ENCODE measurements around the gene NEK8. TPM values are rescaled to one million over a fixed set of nuclear protein-coding genes. Genes with fewer than 3 reads are reported as not detected.

Gene NEK8
- total RNA-seq, 1 experiment from 2014 or later: 8.6 TPM

DNA sequence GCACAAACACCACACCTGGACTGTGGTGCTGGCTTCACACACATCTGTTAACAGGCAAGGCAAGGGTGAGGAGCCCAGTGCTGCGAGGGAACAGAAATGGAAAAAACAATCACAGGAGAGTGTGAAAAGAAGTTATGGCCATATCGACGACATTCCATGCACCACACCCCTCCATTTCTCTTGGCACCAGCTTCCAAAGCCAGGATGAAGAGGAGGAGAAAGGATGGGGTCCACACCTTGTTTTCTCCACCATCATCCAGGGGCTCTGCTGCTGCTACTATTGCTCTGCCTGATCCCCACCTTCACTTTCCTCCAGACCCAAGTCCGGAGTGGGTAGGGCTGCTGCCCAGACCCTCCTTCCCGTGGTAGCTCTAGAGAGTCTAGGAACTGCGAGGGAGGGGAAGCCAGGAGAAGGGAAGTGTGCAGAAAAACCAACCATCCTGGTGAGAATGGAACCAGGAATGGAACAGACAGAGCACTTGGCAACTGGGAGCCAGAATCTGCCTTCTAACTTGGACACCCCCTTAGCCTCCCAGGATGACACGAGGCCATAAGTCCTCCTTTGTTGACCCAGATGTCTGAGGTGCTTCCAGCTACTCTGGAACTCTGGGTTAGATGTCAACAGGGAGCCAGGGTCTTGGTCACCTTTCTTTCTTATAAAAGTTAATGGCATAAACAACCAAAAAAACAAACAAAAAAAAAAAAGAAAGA lies 15.7 kb upstream of the NEK8 start:
- no peak for DNase-seq (ENCODE audit: unreplicated experiment)
- peaks cover 37% of the 10 kb centered on the region for H3K36me3 Mint-ChIP-seq (ENCODE audit: insufficient read depth, unreplicated experiment)
- ChIA-PET CTCF (interaction anchor here (0.6 to 1.6 kb wide), 2 partner anchors 12 to 97 kb away, joined by 3 to 4 read pairs; no protein-coding TSS in a partner anchor), POLR2A (interaction anchor here (0.9 kb wide), 1 partner anchor 8 kb away, joined by 3 read pairs; no protein-coding TSS in a partner anchor)
- no TSS peak for BruUV-seq (replicated peaks)
- H3K9me3 Mint-ChIP-seq (ENCODE audit: unreplicated experiment): no peaks in the 10 kb centered on the region
- no peak overlapping the region for H3K4me3 Mint-ChIP-seq (ENCODE audit: unreplicated experiment)
- no peaks in the 10 kb centered on the region for H3K27me3 Mint-ChIP-seq (ENCODE audit: insufficient read depth, unreplicated experiment)
- intact Hi-C loops (cut with micrococcal nuclease): no loop called here
- TF ChIP-seq, protein P1, sequence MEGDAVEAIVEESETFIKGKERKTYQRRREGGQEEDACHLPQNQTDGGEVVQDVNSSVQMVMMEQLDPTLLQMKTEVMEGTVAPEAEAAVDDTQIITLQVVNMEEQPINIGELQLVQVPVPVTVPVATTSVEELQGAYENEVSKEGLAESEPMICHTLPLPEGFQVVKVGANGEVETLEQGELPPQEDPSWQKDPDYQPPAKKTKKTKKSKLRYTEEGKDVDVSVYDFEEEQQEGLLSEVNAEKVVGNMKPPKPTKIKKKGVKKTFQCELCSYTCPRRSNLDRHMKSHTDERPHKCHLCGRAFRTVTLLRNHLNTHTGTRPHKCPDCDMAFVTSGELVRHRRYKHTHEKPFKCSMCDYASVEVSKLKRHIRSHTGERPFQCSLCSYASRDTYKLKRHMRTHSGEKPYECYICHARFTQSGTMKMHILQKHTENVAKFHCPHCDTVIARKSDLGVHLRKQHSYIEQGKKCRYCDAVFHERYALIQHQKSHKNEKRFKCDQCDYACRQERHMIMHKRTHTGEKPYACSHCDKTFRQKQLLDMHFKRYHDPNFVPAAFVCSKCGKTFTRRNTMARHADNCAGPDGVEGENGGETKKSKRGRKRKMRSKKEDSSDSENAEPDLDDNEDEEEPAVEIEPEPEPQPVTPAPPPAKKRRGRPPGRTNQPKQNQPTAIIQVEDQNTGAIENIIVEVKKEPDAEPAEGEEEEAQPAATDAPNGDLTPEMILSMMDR (IDR thresholded peaks at IDR 0.05; ENCODE audit: unreplicated experiment): no peak
- peaks cover 28% of the 10 kb centered on the region for H3K4me1 Mint-ChIP-seq (ENCODE audit: insufficient read depth, unreplicated experiment)
- H3K27ac Mint-ChIP-seq (ENCODE audit: low read depth, unreplicated experiment): no peak overlapping the region

DNA sequence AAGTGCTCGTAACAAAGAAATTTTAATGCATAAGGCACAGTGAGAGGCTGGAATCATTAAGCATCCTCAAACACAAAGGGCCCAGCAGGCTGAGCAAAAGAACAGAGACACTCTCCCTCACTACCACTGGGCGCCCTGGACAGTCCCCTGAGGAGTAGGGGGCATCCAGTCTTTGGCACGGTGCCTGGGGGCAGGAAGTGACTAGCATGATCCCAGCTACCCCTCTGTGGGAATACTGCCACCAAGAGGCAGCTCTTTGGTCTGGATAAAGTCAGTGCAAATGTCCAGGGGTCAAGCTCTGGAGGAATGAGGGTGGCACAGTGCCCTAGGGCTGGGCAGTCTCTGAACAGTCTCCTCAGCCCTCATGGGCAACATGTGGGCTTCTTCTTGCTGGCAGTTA lies 14.3 kb upstream of the NEK8 start:
- H3K36me3 Mint-ChIP-seq (ENCODE audit: insufficient read depth, unreplicated experiment): peaks cover 41% of the 10 kb centered on the region
- H3K27ac Mint-ChIP-seq (ENCODE audit: low read depth, unreplicated experiment): no peak overlapping the region
- ChIA-PET CTCF (interaction anchor here (0.6 to 1.1 kb wide), 3 partner anchors 36 to 208 kb away, joined by 3 to 5 read pairs (median 4); partner anchors contain the start of gene FOXN1), POLR2A (interaction anchor here (3.6 kb wide), 1 partner anchor 12 kb away, joined by 31 read pairs; the partner anchor contains the start of gene TLCD1)
- DNase-seq (ENCODE audit: unreplicated experiment): no peak
- H3K4me3 Mint-ChIP-seq (ENCODE audit: unreplicated experiment): no peak overlapping the region
- TF ChIP-seq, protein P1 (IDR thresholded peaks at IDR 0.05; ENCODE audit: unreplicated experiment): no peak
- H3K9me3 Mint-ChIP-seq (ENCODE audit: unreplicated experiment): no peaks in the 10 kb centered on the region
- H3K27me3 Mint-ChIP-seq (ENCODE audit: insufficient read depth, unreplicated experiment): no peaks in the 10 kb centered on the region
- intact Hi-C loops (cut with micrococcal nuclease): no loop called here
- BruUV-seq (replicated peaks): no TSS peak
- peaks cover 39% of the 10 kb centered on the region for H3K4me1 Mint-ChIP-seq (ENCODE audit: insufficient read depth, unreplicated experiment)

DNA sequence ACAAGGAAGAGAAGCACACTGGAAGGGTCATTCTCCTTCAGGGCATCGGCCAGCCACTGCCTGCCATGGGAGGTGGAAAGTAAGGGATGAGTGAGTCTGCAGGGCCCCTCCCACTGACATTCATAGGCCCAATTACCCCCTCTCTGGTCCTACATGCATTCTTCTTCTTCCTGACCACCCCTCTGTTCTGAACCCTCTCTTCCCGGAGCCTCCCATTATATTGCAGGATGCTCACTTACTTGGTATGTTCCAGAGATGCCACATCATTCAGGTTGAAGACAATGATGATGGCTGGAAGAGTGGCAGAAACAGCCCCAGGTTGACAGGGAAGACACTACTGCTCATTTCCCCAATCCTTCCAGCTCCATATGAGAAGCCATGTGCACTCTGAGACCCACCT lies 13.4 kb upstream of the NEK8 start:
- BruUV-seq (replicated peaks): no TSS peak
- Mint-ChIP-seq H3K4me1 (ENCODE audit: insufficient read depth, unreplicated experiment) (peaks cover 42% of the 10 kb centered on the region), H3K9me3 (ENCODE audit: unreplicated experiment) (no peaks in the 10 kb centered on the region), H3K27me3 (ENCODE audit: insufficient read depth, unreplicated experiment) (no peaks in the 10 kb centered on the region), H3K36me3 (ENCODE audit: insufficient read depth, unreplicated experiment) (peaks cover 49% of the 10 kb centered on the region), H3K4me3 (ENCODE audit: unreplicated experiment) (peak overlapping the region; percentile 91), H3K27ac (ENCODE audit: low read depth, unreplicated experiment) (no peak overlapping the region)
- TF ChIP-seq, protein P1 (IDR thresholded peaks at IDR 0.05; ENCODE audit: unreplicated experiment): no peak
- CTCF ChIA-PET: interaction anchor here (1.1 to 2.1 kb wide), 3 partner anchors 12 to 68 kb away, joined by 5 to 12 read pairs (median 5); partner anchors contain the start of gene TLCD1
- no peak for DNase-seq (ENCODE audit: unreplicated experiment)
- intact Hi-C loops (cut with micrococcal nuclease): no loop called here
- POLR2A ChIA-PET: interaction anchor here (2.5 to 3.6 kb wide), 2 partner anchors 11 to 53 kb away, joined by 17 to 31 read pairs; partner anchors contain the start of genes SDF2, SUPT6H and TLCD1

DNA sequence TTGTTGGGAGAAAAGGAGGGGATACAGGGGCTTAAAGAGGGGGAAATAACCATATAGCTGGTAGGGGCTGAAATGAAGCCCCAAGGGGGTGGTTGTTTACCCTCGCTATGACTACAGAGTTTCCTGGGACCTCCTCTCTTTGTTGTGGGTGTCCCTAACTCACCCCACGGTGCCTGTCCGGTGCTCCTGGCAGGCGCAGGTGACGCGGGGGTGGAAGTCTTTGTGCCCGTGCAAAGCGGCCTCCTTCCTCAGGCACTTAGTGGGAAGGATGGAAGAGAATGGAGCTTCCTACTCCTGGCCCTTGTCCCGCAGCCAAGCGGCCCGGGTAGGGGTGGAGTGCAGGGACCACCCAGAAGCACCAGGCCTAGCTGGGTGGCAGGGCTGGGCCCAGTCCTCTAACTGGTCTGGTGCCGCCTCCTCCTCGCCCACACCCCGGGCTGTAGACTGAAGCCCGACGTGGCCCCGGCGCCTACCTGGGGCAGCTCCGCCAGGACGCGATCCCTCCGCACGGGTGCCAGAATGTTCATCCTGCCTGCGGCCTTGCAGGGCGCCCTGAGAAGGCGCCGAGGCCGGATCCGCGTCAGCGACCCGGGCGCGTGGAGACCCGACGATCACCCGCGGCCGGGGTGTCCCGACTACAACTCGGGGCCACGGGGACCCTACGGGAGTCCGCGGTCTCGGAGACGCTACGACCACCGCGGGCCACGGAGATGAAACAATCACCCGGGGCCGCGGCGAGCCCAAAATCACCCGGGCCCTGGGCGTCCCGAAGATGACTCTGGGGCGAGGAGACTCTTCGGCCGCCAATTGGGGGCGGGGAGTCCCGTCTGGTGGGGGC lies 11.6 kb upstream of the NEK8 start:
- H3K4me1 Mint-ChIP-seq (ENCODE audit: insufficient read depth, unreplicated experiment): peaks cover 36% of the 10 kb centered on the region
- H3K27ac Mint-ChIP-seq (ENCODE audit: low read depth, unreplicated experiment): peak overlapping the region; percentile 97
- peak overlapping the region; percentile 91 for H3K4me3 Mint-ChIP-seq (ENCODE audit: unreplicated experiment)
- intact Hi-C loops (cut with micrococcal nuclease): no loop called here
- ChIA-PET CTCF (interaction anchor here (0.6 to 2.1 kb wide), 5 partner anchors 9 to 115 kb away, joined by 3 to 12 read pairs (median 3); partner anchors contain the start of gene TLCD1), POLR2A (interaction anchor here (0.6 to 3.6 kb wide), 16 partner anchors 9 to 675 kb away, joined by 3 to 31 read pairs (median 4); partner anchors contain the start of genes ALDOC, BLTP2, NEK8 and SDF2)
- DNase-seq (ENCODE audit: unreplicated experiment): peak; percentile 43
- peaks cover 61% of the 10 kb centered on the region for H3K36me3 Mint-ChIP-seq (ENCODE audit: insufficient read depth, unreplicated experiment)
- BruUV-seq (replicated peaks): no TSS peak
- no peaks in the 10 kb centered on the region for H3K27me3 Mint-ChIP-seq (ENCODE audit: insufficient read depth, unreplicated experiment)
- H3K9me3 Mint-ChIP-seq (ENCODE audit: unreplicated experiment): no peaks in the 10 kb centered on the region
- TF ChIP-seq, protein P1 (IDR thresholded peaks at IDR 0.05; ENCODE audit: unreplicated experiment): no peak

Data from MCF 10A (cell line).